GM18526 (cell line): ENCODE measurements around the gene CYP2W1.

ENCODE experiments used
- POLR2A ChIP-seq: IDR thresholded peaks from 3 replicates; pipeline ENCODE4 v1.6.1; 2011; ENCODE audit not compliant: insufficient read length; ENCODE audit errors: extremely low read depth

Gene CYP2W1

GRCh38 chr7:1031716-1032455, 48.9 kb downstream of the CYP2W1 start:
- no peak for TF ChIP-seq POLR2A

GRCh38 chr7:1032536-1033181, 49.7 kb downstream of the CYP2W1 start:
- no peak for TF ChIP-seq POLR2A

- no peak for TF ChIP-seq POLR2A
Observed at GRCh38 chr7:1033546-1034145, 50.7 kb downstream of the CYP2W1 start.
